Mesenchymal stem cell (in vitro differentiated cells and primary cell): ENCODE data around the gene NXPH3.
A peak's percentile ranks its signal among the peaks of the same experiment; 100 is the strongest.

Source experiments
- DNase-seq: peaks from one replicate; pipeline ENCODE4 v3.0.0-alpha.2; 2013
- H2AFZ ChIP-seq: one replicate; pipeline ENCODE4 v1.6.1; 2013; ENCODE audit warnings: low read depth, mild to moderate bottlenecking, control low read depth, inconsistent platforms, low read length, moderate library complexity
- H2AK5ac ChIP-seq: 2 replicates; pipeline ENCODE4 v1.6.1; 2013; ENCODE audit warnings: low read length, moderate library complexity, mild to moderate bottlenecking, inconsistent platforms; ENCODE audit not compliant: severe bottlenecking
- H2BK120ac ChIP-seq: one replicate; pipeline ENCODE4 v1.6.1; 2013; ENCODE audit warnings: low read depth, mild to moderate bottlenecking, inconsistent platforms, low read length, moderate library complexity
- H2BK12ac ChIP-seq, 2 experiments: one replicate each; pipeline ENCODE4 v1.6.1; 2013; ENCODE audit warnings: inconsistent platforms in 2 of 2, low read length in 2 of 2, mild to moderate bottlenecking in 2 of 2, moderate library complexity in 2 of 2, control low read depth in 1 of 2
- H2BK15ac ChIP-seq: one replicate; pipeline ENCODE4 v1.6.1; 2013; ENCODE audit warnings: mild to moderate bottlenecking, low read depth, inconsistent platforms; ENCODE audit not compliant: poor library complexity, severe bottlenecking
- H2BK5ac ChIP-seq: 2 replicates; pipeline ENCODE4 v1.6.1; 2013; ENCODE audit warnings: low read depth, mild to moderate bottlenecking, low read length, control low read depth, inconsistent platforms; ENCODE audit not compliant: poor library complexity, severe bottlenecking
- H3K14ac ChIP-seq, 2 experiments: one replicate each; pipeline ENCODE4 v1.6.1; 2013; ENCODE audit warnings: inconsistent platforms in 2 of 2, low read length in 2 of 2, control low read depth in 1 of 2, mild to moderate bottlenecking in 1 of 2, moderate library complexity in 1 of 2
- H3K18ac ChIP-seq, 2 experiments: one replicate each; pipeline ENCODE4 v1.6.1; 2013; ENCODE audit warnings: inconsistent platforms in 2 of 2, low read length in 2 of 2, control low read depth in 1 of 2, low read depth in 1 of 2, mild to moderate bottlenecking in 1 of 2
- H3K23ac ChIP-seq, 2 experiments: one replicate each; pipeline ENCODE4 v1.6.1; 2013; ENCODE audit warnings: inconsistent platforms in 2 of 2, low read length in 2 of 2, mild to moderate bottlenecking in 2 of 2, moderate library complexity in 2 of 2, control low read depth in 1 of 2
- H3K27ac ChIP-seq: 2 replicates; pipeline ENCODE4 v1.5.1; 2013; ENCODE audit warnings: mild to moderate bottlenecking, moderate library complexity, low read length, control low read depth, inconsistent platforms; ENCODE audit not compliant: poor library complexity, severe bottlenecking
- H3K27me3 ChIP-seq, 2 experiments: 2 replicates each; pipeline versions ENCODE4 v1.6.1 to v1.7.0; 2013; ENCODE audit warnings: low read length in 2 of 2, mild to moderate bottlenecking in 2 of 2, moderate library complexity in 2 of 2, control low read depth in 1 of 2, inconsistent platforms in 1 of 2; ENCODE audit not compliant: control insufficient read depth in 1 of 2, insufficient read depth in 1 of 2
- H3K36me3 ChIP-seq, 2 experiments: 2 replicates each; pipeline versions ENCODE4 v1.6.1 to v1.7.0; 2013; ENCODE audit warnings: low read length in 2 of 2, control low read depth in 1 of 2, inconsistent platforms in 1 of 2, low read depth in 1 of 2, mild to moderate bottlenecking in 1 of 2; ENCODE audit not compliant: insufficient read depth in 2 of 2, control insufficient read depth in 1 of 2
- H3K4ac ChIP-seq, 2 experiments: one replicate each; pipeline ENCODE4 v1.6.1; 2013; ENCODE audit warnings: inconsistent platforms in 2 of 2, low read length in 2 of 2, mild to moderate bottlenecking in 2 of 2, moderate library complexity in 2 of 2, control low read depth in 1 of 2, low read depth in 1 of 2
- H3K4me1 ChIP-seq: 2 replicates; pipeline ENCODE4 v1.6.1; 2013; ENCODE audit warnings: low read depth, low read length, control low read depth; ENCODE audit not compliant: control insufficient read depth, insufficient read depth
- H3K4me2 ChIP-seq: 2 replicates; pipeline ENCODE4 v1.6.1; 2013; ENCODE audit warnings: low read length, mild to moderate bottlenecking, inconsistent platforms; ENCODE audit not compliant: poor library complexity, severe bottlenecking
- H3K4me3 ChIP-seq, 2 experiments: 2 replicates each; pipeline versions ENCODE4 v1.5.1 to v1.7.0; 2013; ENCODE audit warnings: low read length in 2 of 2, mild to moderate bottlenecking in 2 of 2, control low read depth in 1 of 2, low read depth in 1 of 2; ENCODE audit not compliant: insufficient read depth in 1 of 2
- H3K79me1 ChIP-seq: replicated peaks from 2 replicates; pipeline ENCODE4 v1.6.1; 2013; ENCODE audit warnings: mild to moderate bottlenecking, control low read depth, low read length, inconsistent platforms; ENCODE audit not compliant: poor library complexity, severe bottlenecking
- H3K9ac ChIP-seq: 2 replicates; pipeline ENCODE4 v1.7.0; 2013; ENCODE audit warnings: mild to moderate bottlenecking, low read length, moderate library complexity
- H3K9me3 ChIP-seq: 2 replicates; pipeline ENCODE4 v1.7.0; 2013; ENCODE audit warnings: mild to moderate bottlenecking, low read length; ENCODE audit not compliant: control insufficient read depth
- H4K8ac ChIP-seq: one replicate; pipeline ENCODE4 v1.6.1; 2013; ENCODE audit warnings: inconsistent platforms, mild to moderate bottlenecking, low read length, moderate library complexity
- H4K91ac ChIP-seq: one replicate; pipeline ENCODE4 v1.6.1; 2013; ENCODE audit warnings: mild to moderate bottlenecking, low read length, inconsistent platforms
- WGBS: methylation state at CpG from one replicate; pipeline ENCODE4 v1.1.7; 2013; ENCODE audit warnings: mixed read lengths; 5-methylcytosine and 5-hydroxymethylcytosine counted together

Gene NXPH3

GRCh38 chr17:49555495-49556222, 20.0 kb upstream of the NXPH3 start:
- Histone ChIP-seq H3K27ac (no peak overlapping the region), H2BK15ac (peak overlapping the region; percentile 26), H3K36me3 (no peaks in the 10 kb centered on the region), H3K4me2 (no peak overlapping the region), H3K18ac (peak overlapping the region; percentile 28 to 73), H2BK120ac (no peak overlapping the region), H3K27me3 (peaks cover 6 to 32% of the 10 kb centered on the region in 2 experiments), H3K9me3 (no peaks in the 10 kb centered on the region), H4K8ac (peak overlapping the region; percentile 83), H4K91ac (peak overlapping the region; percentile 14), H2AK5ac (peak overlapping the region; percentile 1), H3K14ac (peak overlapping the region in 1 of 2 experiments; percentile 83), H3K4me1 (peaks cover 9% of the 10 kb centered on the region), H3K23ac (no peak overlapping the region), H2BK12ac (no peak overlapping the region), H2AFZ (peak overlapping the region; percentile 30), H3K4ac (peak overlapping the region; percentile 13 to 35), H3K9ac (peak overlapping the region; percentile 65), H3K4me3 (peak overlapping the region in 1 of 2 experiments; percentile 45), H3K79me1 (no peaks in the 10 kb centered on the region), H2BK5ac (no peak overlapping the region)
- 80% methylated on average over 15 of the region's 19 CpGs for WGBS
- DNase-seq = no peak

- no peaks in the 10 kb centered on the region for H3K36me3 ChIP-seq
- no peak overlapping the region for H3K23ac ChIP-seq
- DNase-seq = peak; percentile 63
- H3K4me1 ChIP-seq = peaks cover 9% of the 10 kb centered on the region
- peaks cover 7 to 38% of the 10 kb centered on the region in 2 experiments for H3K27me3 ChIP-seq
- H3K14ac ChIP-seq = peak overlapping the region in 1 of 2 experiments; percentile 83
- H2BK120ac ChIP-seq = no peak overlapping the region
- no peaks in the 10 kb centered on the region for H3K79me1 ChIP-seq
- H3K9me3 ChIP-seq = no peaks in the 10 kb centered on the region
- peak overlapping the region; percentile 1 for H2AK5ac ChIP-seq
- H2BK15ac ChIP-seq = peak overlapping the region; percentile 26
- peak overlapping the region; percentile 13 to 35 for H3K4ac ChIP-seq
- H3K18ac ChIP-seq = peak overlapping the region; percentile 28 to 73
- H3K9ac ChIP-seq = peak overlapping the region; percentile 65
- H3K27ac ChIP-seq = no peak overlapping the region
- H3K4me2 ChIP-seq = peak overlapping the region; percentile 60
- H4K91ac ChIP-seq = peak overlapping the region; percentile 14
- H4K8ac ChIP-seq = peak overlapping the region; percentile 83
- peak overlapping the region in 1 of 2 experiments; percentile 45 for H3K4me3 ChIP-seq
- peak overlapping the region in 1 of 2 experiments; percentile 68 for H2BK12ac ChIP-seq
- no peak overlapping the region for H2BK5ac ChIP-seq
- H2AFZ ChIP-seq = peak overlapping the region; percentile 30
- WGBS = 16% methylated on average over 30 of the region's 30 CpGs
Measured at GRCh38 chr17:49556223-49556943, 19.3 kb upstream of the NXPH3 start.

GRCh38 chr17:49557312-49558024, 18.2 kb upstream of the NXPH3 start:
- H2AK5ac ChIP-seq = no peak overlapping the region
- H3K79me1 ChIP-seq = no peaks in the 10 kb centered on the region
- peak; percentile 67 for DNase-seq
- no peaks in the 10 kb centered on the region for H3K9me3 ChIP-seq
- H3K4me3 ChIP-seq = no peak overlapping the region
- H3K36me3 ChIP-seq = no peaks in the 10 kb centered on the region
- H4K8ac ChIP-seq = no peak overlapping the region
- H3K4ac ChIP-seq = no peak overlapping the region
- H3K14ac ChIP-seq = no peak overlapping the region
- peaks cover 9% of the 10 kb centered on the region for H3K4me1 ChIP-seq
- H2BK5ac ChIP-seq = no peak overlapping the region
- no peak overlapping the region for H2BK120ac ChIP-seq
- no peak overlapping the region for H4K91ac ChIP-seq
- no peak overlapping the region for H2AFZ ChIP-seq
- no peak overlapping the region for H3K4me2 ChIP-seq
- 10% methylated on average over 8 of the region's 9 CpGs for WGBS
- no peak overlapping the region for H2BK12ac ChIP-seq
- H3K23ac ChIP-seq = no peak overlapping the region
- H3K27me3 ChIP-seq = peaks cover 9 to 41% of the 10 kb centered on the region in 2 experiments
- H2BK15ac ChIP-seq = no peak overlapping the region
- no peak overlapping the region for H3K27ac ChIP-seq
- no peak overlapping the region for H3K9ac ChIP-seq
- no peak overlapping the region for H3K18ac ChIP-seq

GRCh38 chr17:49564638-49565037, 11.0 kb upstream of the NXPH3 start:
- Histone ChIP-seq H2BK12ac (no peak overlapping the region), H3K14ac (no peak overlapping the region), H3K79me1 (no peaks in the 10 kb centered on the region), H2BK5ac (no peak overlapping the region), H3K27me3 (peaks cover 16 to 28% of the 10 kb centered on the region in 2 experiments), H3K4me2 (no peak overlapping the region), H3K23ac (no peak overlapping the region), H3K27ac (no peak overlapping the region), H3K9me3 (no peaks in the 10 kb centered on the region), H3K4ac (no peak overlapping the region), H2BK120ac (no peak overlapping the region), H3K36me3 (no peaks in the 10 kb centered on the region), H3K9ac (no peak overlapping the region), H2AK5ac (no peak overlapping the region), H3K4me3 (no peak overlapping the region), H4K91ac (no peak overlapping the region), H2AFZ (no peak overlapping the region), H2BK15ac (no peak overlapping the region), H4K8ac (no peak overlapping the region), H3K4me1 (peaks cover 8% of the 10 kb centered on the region), H3K18ac (no peak overlapping the region)
- 100% methylated on average over 1 of the region's 4 CpGs for WGBS
- DNase-seq = no peak
